Activated T-cell treated with anti-CD3 and anti-CD28 coated beads for 1 hour (primary cell): ENCODE measurements around the gene HSD17B12.

Experiments used
- DNase-seq: peaks from one replicate; pipeline ENCODE4 v3.0.0-alpha.2; 2020; ENCODE audit warnings: low read depth

HSD17B12 gene

DNA sequence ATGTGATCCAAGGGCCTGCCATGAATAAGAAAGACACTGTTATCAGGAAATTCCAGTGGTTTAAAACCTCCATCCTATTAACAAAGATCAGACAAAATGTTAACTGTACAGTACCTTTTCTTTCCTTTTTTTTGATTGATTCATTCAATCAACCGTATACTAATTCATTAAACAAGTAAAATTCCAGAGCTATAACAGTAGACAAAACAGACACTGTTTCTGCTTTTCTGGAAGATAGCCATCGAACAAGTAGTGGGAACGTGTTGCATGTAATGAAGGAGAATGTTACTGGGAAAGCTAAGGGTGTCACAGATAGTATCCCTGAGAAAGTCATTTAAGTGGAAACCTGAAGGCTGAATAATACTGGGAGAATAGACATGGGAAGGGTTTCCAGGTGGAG is 126.4 kb downstream of the HSD17B12 start:
- DNase-seq: no peak

DNA sequence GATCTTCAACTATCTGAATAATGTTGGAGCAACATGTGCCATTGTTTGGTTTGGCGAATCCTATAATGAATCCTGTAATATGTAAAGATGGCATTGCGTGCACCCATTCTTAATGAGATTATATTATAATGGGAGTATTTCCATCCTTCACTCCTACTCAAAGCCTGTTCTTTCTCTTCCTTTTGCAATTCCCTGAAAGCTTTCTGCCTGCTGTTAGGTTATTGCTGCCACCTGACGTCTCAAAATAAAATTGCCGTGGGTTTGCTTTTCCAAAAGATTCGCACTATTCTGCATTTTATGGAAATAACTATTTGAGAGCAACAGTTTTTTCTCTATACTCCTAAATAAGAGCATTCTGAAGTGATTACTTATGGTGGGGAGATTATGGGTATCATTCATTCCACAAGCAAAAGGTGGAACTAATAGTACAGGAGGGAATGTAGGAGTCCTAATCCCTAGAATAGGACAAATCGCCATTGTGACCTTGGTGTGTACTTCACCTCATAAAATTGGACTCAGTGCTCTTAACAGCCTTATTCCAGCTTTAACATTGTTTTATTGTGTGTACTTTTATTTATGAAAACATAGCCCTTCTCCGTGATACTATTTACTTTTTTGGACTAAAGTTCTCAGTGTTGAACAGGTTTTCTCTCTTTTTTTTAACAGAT is 130.5 kb downstream of the HSD17B12 start:
- DNase-seq: no peak

DNA sequence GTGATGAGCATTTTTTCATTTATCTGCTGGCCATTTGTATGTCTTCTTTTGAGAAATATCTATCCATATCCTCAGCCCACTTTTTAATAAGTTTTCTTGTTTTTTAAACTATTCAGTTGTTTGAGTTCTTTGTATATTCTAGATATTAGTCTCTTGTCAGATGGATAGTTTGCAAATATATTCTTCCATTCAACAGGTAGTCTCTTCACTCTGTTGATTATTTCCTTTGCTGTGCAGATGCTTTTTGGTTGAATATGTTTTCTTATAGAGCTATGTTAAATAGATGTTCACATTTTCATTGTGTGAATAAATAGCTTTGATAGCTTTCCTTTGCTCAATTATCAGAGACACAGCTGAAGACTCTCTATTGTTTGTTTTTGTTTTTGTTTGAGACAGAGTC is 131.9 kb downstream of the HSD17B12 start:
- DNase-seq: no peak

DNA sequence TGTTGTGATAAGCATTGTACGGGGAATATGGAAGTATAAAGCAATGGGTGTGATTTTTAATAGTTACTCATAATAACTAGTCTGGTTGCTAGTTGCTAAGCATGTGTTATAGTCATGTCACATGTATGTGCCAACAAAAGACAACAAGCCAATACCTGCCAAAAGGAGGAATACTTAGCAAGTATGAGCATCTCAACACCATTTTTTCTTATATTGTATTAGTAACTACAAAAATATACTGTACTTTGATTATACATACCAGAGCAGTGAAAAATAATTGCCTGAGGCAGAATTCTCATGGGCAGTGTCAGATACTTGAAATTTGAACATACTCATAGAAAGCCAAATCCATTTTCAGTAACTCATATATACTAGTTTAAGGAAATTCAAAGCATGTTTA is 137.7 kb downstream of the HSD17B12 start:
- DNase-seq: no peak

DNA sequence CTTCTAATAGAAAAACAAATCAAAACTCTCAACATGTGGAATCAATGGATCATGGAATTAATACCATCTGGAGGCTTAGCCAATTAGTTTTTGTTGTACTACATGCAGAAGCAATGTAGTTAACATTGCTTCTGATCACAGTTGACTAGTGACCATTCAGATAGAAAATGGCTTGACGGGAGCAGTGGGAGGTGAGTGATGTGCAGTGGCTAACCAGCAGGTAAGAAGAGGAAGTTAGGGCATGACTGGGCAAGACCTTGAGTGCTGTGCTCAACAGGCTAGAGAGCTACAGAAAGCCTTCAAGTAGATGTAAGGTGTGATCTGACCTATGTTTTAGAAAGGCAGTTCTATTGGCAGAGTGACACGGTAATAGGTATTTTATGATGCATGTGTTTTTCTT is 139.4 kb downstream of the HSD17B12 start:
- no peak for DNase-seq

DNA sequence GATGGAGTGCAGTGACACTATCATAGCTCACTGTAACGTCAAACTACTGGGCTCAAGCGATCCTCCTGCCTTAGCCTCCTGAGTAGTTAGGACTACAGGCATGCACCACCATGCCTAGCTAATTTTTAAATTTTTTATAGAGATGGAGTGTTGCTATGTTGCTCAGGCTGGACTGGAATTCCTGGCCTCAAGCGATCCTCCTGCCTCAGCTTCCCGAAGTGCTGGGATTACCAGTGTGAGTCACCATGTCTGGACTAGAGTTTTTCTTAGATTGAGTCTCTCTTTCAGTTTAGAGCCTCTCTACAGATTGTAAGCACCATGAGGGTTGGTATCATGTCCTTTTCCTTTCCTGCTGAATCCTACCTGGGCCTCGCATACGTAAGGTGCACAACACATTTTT is 142.8 kb downstream of the HSD17B12 start:
- no peak for DNase-seq

DNA sequence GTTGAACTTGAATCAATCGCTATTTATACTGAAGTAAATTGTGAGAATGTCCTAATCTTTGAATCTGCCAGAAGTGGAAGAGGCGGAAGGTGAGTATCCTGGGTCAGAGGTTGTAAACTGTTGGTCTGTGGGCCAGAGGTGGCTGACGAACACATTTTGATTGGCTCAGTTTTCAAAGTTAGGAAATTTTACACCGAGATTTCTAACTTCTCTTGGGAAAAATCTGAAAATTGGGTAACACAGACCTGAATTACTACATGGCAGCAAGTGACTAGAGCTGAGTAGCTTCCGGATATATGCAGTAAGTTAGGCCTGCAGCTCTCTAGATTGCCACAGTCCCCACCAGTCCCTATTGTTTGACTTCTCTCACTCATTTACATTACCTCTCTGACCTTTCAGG is 143.3 kb downstream of the HSD17B12 start:
- DNase-seq: no peak

DNA sequence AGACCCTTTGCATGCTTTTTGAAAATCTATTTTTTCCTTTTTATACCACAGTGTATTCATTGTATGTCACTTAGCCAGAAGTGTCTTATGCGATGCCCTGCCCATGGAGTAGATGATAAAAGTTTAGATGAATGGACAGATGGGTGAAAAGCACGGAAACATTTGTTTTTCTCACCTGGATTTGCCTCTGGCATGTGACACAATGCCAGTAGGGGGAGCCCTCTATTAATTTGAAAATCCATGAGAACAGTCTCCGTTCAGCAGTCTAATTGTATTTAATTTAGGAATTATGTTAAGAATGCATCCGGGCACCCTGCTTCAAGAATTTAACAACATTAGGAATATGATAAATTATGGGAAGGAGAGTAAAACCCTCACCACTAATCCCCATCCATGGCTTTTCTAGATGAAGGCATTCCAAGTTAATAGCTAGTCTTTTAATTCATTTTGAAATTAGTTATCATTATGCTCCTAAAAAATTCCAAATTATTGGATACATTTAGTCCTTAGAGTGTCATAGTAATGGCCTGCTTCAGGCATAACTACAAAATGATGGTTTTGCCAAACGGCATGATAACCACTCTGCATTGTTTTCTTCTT is 144.8 kb downstream of the HSD17B12 start:
- DNase-seq: no peak

DNA sequence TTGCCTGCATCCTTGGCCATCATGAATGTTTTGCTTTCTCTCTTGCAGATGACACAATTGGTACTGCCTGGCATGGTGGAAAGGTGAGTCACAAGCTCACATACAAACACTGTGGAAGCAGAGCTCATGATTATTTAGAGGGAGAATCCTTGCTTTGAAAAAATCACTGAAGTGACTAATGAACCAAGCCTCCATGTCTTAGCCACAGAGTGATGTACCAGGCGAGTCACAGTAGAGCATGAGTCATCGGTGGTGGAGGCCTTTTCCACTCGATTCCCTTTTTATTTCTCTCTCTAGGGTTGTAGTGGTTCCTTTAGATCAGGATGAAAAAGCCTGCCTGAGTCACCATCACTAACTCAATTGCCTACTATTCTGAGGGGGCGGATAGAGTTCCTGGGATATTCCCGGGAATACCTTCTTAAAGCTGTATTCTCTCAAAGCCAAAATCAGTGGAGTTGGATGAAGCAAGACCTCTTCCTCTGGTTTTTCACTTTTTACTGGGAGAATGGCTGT is 150.4 kb downstream of the HSD17B12 start:
- peak; percentile 3 for DNase-seq

DNA sequence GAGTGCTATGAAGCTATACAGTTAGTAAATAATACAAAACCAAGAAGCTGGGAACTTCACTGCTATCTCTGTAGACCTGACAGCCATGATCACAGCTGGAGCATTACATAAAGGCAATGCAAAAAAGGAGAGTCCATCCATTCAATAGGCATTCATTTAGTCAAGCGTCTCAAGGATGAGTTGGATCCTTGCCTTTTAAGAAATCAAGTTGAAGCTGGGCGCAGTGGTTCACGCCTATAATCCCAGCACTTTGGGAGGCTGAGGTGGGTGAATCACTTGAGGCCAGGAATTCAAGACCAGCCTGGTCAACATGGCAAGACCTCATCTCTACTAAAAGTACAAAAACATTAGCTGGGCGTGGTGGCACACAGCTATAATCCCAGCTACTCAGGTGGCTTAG is 152.0 kb downstream of the HSD17B12 start:
- no peak for DNase-seq

DNA sequence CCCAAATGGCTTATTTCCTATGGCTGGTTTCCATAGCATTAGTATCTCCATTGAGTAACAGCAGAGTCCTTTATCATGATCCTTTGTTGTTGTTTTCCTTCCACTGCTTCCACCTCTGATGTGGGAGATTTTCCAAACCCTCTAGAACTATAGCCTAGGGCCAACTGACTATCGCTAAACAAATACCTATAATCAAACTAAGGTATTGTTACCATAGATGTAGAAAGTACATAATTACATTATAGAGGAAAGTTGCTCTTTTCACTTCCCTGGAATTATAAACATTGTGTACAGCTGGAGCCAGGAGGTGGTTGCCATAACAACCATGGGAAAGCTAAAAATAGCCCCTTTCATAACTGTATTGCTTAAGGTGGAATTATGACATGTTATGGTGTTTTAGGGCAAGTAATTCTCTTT is 153.1 kb downstream of the HSD17B12 start:
- no peak for DNase-seq

DNA sequence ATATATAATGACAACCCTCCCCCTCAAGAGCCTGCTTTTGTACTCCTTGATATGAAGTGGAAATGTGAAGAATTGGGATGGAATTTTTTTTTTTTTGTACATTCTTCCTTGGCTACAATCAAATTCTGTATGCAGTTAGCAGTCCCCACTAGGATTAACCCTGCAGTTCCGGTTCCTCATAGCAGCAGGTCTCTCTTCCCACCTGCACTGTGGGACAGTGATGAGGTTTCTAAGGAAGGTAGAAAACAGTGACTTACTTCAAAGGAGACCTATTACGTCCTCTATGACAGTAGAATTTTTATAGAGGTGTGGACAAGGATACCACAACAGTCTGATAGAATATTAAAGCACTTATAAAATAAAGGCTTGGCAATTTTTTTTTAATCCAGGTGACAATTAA is 153.7 kb downstream of the HSD17B12 start:
- DNase-seq: no peak

DNA sequence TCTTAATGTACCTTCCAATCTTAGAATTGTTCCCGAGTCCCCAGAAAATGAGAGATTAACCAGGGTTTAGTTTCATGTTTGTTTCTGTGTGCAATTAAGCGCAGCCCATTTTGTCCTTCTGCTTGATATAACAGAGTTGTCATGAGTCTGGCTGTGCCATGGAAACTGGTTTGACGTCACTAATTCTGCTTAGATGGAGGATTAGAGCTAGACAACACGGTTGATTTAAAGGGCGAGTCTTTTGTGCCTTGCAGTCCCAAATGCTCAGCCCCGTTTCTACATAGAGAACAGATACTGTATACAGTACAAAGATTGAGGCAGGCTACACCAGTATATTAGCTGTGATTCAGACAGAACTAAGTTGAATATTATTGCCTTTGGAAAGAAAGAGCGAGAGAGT is 154.6 kb downstream of the HSD17B12 start:
- DNase-seq: no peak

DNA sequence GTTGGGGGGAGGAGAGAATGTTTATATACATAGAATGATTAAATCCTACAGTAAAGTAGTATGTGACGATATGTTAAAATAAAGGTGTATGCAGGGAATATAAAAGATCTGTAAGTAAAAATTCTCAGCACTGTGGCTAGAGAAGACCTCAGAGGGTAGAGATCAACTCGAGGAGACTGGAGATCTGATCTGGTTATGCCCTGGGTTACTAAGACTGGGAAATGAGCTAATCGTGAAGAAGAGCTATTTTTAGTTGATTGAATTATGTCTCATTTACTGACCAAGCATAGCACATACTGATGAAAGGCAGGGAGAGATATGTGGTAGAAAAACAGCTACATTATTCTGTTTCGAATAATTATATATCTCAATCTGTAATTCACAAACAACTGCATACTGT is 157.3 kb downstream of the HSD17B12 start:
- DNase-seq: no peak

DNA sequence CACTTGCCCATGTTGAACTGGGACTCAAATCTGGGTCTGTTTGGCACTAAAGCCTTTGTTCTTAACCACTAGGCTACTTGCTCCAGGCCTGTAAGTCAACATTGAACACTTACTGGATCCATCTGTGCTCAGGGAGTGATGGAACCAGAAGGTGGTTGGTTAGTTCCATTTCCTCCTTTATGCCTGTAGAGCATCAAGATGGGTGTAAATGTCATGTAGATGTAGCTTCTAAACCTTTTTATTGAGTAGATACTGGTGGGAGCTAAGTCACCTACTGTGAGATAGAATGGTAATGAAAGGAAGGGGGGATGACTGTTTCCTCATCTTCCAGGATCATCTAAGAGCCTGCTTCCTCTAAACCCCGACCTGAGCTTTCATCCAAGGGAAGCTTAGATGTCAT is 161.5 kb downstream of the HSD17B12 start:
- no peak for DNase-seq

DNA sequence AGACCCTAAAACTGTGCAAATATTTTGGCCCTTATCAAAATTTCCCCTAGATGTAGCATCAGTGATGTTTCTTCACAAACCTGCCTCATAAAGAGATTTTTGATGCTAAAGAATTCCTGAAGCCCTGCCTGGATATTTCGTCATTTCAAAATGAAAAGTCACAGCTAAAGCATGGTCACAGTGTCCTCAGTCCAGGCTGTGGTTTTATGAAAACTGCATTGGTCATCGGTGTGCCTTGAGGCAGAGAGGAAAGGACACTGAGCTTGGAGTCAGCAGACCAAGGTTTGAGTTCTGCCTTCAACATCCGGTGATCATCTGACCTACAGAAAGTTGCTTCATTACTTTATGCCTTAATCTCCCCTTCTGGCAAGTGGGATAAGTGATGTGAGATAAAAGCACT is 165.3 kb downstream of the HSD17B12 start:
- no peak for DNase-seq

DNA sequence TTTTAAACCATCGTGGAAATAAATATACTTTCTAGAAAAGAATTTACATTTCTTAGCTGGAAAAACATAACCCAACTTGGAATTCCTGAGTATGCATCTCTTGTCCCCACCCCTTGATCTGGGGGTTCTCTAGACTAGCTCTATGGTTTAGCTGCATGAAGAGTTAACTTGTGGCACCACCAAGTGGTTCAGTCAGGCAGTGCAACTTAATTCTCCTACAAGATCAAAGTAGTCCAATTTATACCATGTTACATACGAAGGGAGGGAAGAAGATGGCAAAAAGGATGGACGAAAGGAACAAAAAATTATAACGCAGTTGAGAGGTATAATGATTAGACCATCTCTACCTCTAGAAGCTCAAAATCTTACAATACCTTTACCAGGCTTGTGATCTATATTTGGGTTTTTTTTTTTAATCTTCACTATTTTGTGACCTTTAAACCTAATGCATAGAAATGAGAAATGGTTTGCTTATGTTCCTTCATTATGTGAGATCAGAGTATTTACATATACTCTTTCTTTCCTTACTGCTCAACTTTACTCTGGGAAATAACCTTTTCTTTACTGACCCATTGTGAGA is 171.6 kb downstream of the HSD17B12 start:
- DNase-seq: peak; percentile 36

DNA sequence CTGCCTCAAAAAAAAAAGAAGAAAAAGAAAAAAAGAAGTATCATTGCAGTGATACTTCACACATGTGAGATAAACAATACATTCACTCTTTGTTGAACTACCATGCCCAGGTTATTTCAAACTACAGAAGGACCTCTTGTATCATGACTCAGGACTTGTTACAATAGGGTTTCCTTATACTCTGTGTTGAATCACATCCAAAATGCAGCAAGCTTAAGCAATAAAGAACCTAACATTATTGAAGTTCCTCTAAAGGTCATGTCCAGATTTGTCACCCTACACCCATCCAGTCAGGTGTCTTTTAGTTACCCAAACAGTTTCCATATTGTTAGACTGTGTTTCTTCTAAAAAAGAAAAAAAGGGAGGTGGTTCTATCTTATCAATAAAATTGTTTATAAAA is 173.2 kb downstream of the HSD17B12 start:
- no peak for DNase-seq

DNA sequence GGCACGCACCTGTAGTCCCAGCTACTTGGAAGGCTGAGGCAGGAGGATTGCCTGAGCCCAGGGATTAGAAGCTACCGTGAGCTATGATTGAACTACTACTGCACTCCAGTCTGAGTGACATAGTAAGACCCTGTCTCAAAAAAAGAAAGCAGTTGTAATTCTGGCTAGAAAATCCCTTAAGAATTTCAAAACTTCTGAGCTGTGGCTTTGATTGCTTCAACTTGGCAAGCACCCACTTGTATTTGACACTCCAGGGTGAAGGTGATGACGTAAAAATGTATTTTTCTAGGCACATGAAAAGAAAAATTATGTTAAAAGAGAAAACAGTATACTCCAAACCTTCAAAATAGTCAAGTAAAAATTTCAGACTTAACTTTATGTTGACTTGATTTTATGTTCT is 176.5 kb downstream of the HSD17B12 start:
- DNase-seq: no peak

DNA sequence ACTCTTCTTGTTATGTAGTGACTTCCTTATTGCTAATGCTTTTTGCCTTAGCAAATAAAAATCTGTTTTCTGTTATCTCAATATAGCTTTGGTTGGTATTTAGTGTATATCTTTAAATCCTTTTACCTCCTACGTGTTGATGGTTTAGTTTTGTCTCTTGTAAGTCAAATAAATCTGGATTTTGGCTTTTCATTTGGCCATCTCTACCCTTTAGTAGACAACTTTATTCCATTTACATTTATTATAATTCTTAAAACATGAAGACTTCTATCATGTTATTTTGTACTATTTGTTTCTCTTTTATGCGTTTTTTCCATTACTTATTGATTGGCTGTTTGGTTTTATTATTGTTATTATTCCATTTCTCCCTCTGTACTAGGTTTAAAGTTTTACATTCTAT is 180.6 kb downstream of the HSD17B12 start:
- no peak for DNase-seq

DNA sequence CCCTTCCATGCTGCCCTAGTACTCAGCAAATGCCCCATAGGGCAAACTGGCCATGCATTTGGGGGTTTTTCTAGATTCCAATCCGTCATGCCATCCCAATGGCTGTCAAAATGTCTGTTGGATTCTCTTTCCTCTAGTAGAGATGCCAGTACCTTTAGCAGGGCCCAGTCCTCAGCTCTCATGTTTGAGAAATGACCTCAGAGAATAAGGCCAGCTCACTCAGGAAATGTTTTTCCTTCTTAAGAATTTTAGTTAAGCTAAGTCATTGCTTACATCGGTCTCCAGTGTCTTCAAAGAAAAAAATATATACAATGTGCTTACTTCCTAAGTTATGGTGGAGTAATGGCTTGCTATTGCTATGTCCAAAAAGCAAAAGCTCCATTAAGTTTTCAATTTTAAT is 186.0 kb downstream of the HSD17B12 start:
- DNase-seq: no peak

DNA sequence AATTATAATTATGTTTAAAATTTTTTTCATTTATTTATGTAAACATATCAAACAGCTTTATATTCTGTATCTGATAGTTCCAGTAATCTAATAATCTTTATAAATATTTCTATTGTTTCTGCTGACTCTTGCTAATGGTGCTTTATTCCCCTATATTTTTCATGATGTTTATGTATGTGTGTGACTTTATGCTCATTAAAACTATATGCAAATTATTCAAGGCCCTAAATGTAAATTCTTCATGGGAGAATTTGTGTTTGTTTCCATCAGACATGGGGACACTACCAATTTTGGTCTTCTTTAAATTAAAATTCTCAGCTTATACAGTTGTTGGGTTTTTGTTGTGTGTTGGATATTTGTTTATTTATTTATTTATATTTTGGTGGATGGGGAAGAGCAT is 186.4 kb downstream of the HSD17B12 start:
- no peak for DNase-seq

DNA sequence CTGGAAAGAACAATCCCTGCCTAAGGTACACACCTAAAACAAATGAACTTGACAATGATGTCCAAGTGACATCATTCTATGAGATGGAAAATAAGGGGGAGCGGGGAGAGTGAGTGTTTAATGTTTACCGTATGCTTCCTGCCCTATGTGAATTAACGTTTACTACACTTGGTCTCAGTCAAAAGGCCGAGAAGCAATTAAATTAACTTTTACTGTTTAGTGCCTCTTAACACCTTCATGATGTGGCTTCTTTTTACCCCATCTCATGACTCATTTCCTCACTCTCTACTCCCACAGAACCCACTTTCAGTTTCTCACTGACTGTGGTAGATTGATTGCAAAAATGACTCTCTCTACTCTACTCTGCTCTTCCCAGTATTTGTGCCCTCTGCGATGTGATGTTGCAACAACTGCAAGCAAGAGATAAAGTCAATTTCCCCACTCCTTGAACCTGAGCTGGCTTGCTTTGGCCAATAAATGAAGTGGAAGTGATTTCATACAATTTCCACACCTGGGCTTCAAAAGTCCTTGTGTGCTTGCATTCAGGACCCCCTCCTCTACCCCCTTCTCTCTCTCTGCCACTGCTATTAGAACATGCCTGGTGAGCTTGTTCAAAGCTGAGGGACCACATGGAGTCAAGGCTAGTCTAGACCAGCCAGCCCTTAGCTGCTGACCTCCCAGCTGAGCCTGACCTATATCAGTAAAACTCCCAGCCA is 188.5 kb downstream of the HSD17B12 start:
- DNase-seq: no peak
